GM23248 (cell line): Measurements from ENCODE around the gene CARM1.

Experiments used
- EZH2 ChIP-seq: fragments of 200-600 bp; sonication (generic); IDR thresholded peaks from 2 replicates; pipeline ENCODE4 v1.6.1; 2018; ENCODE audit warnings: antibody characterized with exemption, mild to moderate bottlenecking; ENCODE audit not compliant: insufficient read depth, poor library complexity, severe bottlenecking
- EZH2phosphoT487 ChIP-seq: fragments of 200-600 bp; sonication (generic); IDR thresholded peaks from 2 replicates; pipeline ENCODE4 v1.6.1; 2018; ENCODE audit warnings: antibody characterized with exemption, moderate library complexity, mild to moderate bottlenecking, low read depth; ENCODE audit not compliant: insufficient read depth

DNA sequence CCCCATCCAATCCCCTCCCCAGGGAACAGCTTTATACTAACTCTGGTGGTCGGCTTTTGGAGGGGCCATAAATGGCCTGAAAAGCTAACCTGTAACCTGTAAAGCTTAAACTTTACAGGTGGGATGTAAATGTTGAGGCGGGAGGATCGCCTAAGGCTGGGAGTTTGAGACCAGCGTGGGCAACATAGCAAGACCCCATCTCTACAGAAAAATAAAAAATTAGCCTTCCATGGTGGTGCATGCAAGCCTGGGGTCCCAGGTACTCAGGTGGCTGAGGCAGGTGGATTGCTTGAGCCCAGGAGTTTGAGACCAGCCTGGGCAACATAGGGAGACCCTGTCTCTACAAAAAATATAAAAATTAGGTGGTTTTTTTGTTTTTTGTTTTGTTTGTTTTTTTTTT lies 18.5 kb downstream of the CARM1 start:
- TF ChIP-seq EZH2phosphoT487 (no peak), EZH2 (no peak)
